IMR-90 (cell line): ENCODE results near the gene CYGB.

Source experiments
- BHLHE40 ChIP-seq: fragments of 150-350 bp; IDR thresholded peaks from 2 replicates; pipeline ENCODE4 v1.6.1; 2016; ENCODE audit warnings: mild to moderate bottlenecking, low read depth, low read length
- CEBPB ChIP-seq: IDR thresholded peaks from 2 replicates; pipeline ENCODE4 v1.6.1; 2012; ENCODE audit warnings: low read depth, low read length, improper control_type of control experiment
- FOS ChIP-seq: fragments of 150-350 bp; IDR thresholded peaks from 2 replicates; pipeline ENCODE4 v1.6.1; 2016; ENCODE audit warnings: low read depth, low read length
- MAFK ChIP-seq: IDR thresholded peaks from 2 replicates; pipeline ENCODE4 v1.6.1; 2012; ENCODE audit warnings: low read depth, low read length, improper control_type of control experiment
- MAZ ChIP-seq: IDR thresholded peaks from 2 replicates; pipeline ENCODE4 v1.6.1; 2012; ENCODE audit warnings: low read depth, mild to moderate bottlenecking, low read length, improper control_type of control experiment, moderate library complexity, borderline replicate concordance
- MXI1 ChIP-seq: IDR thresholded peaks from 2 replicates; pipeline ENCODE4 v1.6.1; 2012; ENCODE audit warnings: low read depth, mild to moderate bottlenecking, low read length, moderate library complexity, borderline replicate concordance
- POLR2A ChIP-seq: IDR thresholded peaks from 2 replicates; pipeline ENCODE4 v1.6.1; 2012; ENCODE audit warnings: mild to moderate bottlenecking, low read depth, low read length
- RAD21 ChIP-seq: IDR thresholded peaks from 2 replicates; pipeline ENCODE4 v1.6.1; 2012; ENCODE audit warnings: low read length, improper control_type of control experiment
- RCOR1 ChIP-seq: IDR thresholded peaks from 2 replicates; pipeline ENCODE4 v1.6.1; 2012; ENCODE audit warnings: mild to moderate bottlenecking, low read length, improper control_type of control experiment; ENCODE audit not compliant: insufficient replicate concordance
- RFX5 ChIP-seq: IDR thresholded peaks from 2 replicates; pipeline ENCODE4 v1.8.0; 2012; ENCODE audit warnings: low read depth, mild to moderate bottlenecking, low read length, moderate library complexity
- SMC3 ChIP-seq: fragments of 150-350 bp; IDR thresholded peaks from 2 replicates; pipeline ENCODE4 v1.6.1; 2016; ENCODE audit warnings: low read depth, mild to moderate bottlenecking, antibody characterized with exemption, low read length, moderate library complexity
- TF ChIP-seq, protein P1 (sequence below): conservative IDR thresholded peaks from 2 replicates; pipeline ENCODE4 v1.5.1; 2012; ENCODE audit warnings: mild to moderate bottlenecking, low read depth, low read length, improper control_type of control experiment
- TF ChIP-seq, protein P2 (sequence below): fragments of 150-350 bp; IDR thresholded peaks from 2 replicates; pipeline ENCODE4 v1.6.1; 2017; ENCODE audit warnings: mild to moderate bottlenecking, antibody characterized with exemption, low read length, low read depth
- TF ChIP-seq, protein P3 (sequence below): fragments of 150-350 bp; IDR thresholded peaks from 2 replicates; pipeline ENCODE4 v1.6.1; 2016; ENCODE audit warnings: low read depth, mild to moderate bottlenecking, low read length, moderate library complexity, borderline replicate concordance

DNA sequence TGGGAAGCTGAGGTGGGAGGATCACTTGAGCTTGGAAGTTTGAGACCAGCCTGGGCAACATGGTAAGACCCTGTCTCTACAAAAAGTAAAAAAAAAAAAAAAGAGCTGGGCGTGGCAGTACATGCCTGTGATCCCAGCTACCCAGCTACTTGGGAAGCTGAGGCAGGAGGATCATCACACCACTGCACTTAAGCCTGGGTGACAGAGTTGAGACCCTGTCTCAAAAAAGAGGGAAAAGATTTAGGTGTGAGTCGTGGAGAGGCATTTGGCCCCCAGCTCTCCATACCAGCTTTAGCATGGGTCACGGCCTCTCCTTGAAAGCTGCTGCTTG is 29.1 kb upstream of the CYGB start:
- TF ChIP-seq, protein P1, sequence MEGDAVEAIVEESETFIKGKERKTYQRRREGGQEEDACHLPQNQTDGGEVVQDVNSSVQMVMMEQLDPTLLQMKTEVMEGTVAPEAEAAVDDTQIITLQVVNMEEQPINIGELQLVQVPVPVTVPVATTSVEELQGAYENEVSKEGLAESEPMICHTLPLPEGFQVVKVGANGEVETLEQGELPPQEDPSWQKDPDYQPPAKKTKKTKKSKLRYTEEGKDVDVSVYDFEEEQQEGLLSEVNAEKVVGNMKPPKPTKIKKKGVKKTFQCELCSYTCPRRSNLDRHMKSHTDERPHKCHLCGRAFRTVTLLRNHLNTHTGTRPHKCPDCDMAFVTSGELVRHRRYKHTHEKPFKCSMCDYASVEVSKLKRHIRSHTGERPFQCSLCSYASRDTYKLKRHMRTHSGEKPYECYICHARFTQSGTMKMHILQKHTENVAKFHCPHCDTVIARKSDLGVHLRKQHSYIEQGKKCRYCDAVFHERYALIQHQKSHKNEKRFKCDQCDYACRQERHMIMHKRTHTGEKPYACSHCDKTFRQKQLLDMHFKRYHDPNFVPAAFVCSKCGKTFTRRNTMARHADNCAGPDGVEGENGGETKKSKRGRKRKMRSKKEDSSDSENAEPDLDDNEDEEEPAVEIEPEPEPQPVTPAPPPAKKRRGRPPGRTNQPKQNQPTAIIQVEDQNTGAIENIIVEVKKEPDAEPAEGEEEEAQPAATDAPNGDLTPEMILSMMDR = no peak
- TF ChIP-seq BHLHE40 (no peak), POLR2A (no peak), RAD21 (no peak), CEBPB (no peak), MXI1 (no peak), RFX5 (no peak), SMC3 (no peak), MAFK (no peak), MAZ (no peak), RCOR1 (no peak), FOS (no peak)
- TF ChIP-seq, protein P2, sequence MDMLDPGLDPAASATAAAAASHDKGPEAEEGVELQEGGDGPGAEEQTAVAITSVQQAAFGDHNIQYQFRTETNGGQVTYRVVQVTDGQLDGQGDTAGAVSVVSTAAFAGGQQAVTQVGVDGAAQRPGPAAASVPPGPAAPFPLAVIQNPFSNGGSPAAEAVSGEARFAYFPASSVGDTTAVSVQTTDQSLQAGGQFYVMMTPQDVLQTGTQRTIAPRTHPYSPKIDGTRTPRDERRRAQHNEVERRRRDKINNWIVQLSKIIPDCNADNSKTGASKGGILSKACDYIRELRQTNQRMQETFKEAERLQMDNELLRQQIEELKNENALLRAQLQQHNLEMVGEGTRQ = no peak
- TF ChIP-seq, protein P3, sequence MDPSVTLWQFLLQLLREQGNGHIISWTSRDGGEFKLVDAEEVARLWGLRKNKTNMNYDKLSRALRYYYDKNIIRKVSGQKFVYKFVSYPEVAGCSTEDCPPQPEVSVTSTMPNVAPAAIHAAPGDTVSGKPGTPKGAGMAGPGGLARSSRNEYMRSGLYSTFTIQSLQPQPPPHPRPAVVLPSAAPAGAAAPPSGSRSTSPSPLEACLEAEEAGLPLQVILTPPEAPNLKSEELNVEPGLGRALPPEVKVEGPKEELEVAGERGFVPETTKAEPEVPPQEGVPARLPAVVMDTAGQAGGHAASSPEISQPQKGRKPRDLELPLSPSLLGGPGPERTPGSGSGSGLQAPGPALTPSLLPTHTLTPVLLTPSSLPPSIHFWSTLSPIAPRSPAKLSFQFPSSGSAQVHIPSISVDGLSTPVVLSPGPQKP = no peak
